Stimulated activated CD4-positive, alpha-beta T cell treated with anti-CD3 and anti-CD28 coated beads, Interleukin-4, amount 100 ng/mL, for 48 hours (primary cell): ENCODE results near the gene EIPR1.
"Not testable (repeated sequence)": the region's sequence is repeated elsewhere in the genome, so short reads cannot be mapped to it uniquely, and the experiment has no call there.

Experiments used
- DNase-seq, 2 donors: peaks; one replicate each; pipeline ENCODE4 v3.0.0-alpha.2; 2020; ENCODE audit warnings: low read depth in 2 of 2

The EIPR1 gene

GRCh38 chr2:3403587-3404334 lies 26.1 kb upstream of the EIPR1 start:
- no peak for DNase-seq

DNA sequence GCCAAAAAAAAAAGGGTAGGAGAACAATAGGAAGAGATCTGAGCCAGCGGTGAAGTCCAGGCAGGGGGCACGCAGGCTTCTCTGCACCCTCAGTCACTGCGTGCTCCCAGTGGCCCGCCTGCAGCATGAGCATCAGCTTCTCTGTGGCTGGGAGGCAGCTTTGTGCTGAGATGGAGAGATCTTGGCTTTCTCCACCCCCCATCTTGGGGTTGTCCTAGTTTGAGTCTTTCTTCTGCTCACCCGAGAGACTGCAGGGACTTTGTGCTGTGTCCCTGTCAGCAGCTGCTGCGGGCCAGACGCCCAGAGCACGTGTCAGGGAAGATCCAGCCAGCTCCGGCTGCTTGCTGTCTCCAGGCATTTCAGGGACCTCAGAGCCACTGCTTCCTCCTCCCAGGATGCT lies 22.2 kb upstream of the EIPR1 start:
- DNase-seq, result no peak

DNA sequence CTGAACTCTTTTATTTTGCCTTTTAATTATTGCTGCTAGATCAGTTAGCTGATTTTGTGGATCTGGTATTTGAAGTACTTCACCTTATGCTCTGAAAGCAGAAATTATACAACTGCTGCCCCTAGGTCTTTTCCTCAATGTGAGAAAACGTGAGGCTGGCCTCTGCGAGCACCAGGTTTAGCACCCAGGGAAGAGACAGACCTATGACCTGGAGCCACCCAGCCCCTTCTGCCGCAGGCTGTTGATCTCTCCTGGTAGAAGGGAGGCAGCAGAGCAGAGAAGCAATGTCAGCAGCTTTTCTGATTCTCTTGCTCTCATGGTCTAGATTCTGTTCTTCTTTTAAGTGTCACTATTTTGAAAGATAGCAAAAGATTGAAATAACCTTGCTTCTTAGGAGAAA lies 21.8 kb upstream of the EIPR1 start:
- no peak for DNase-seq

GRCh38 chr2:3398857-3399256 lies 21.2 kb upstream of the EIPR1 start:
- no peak for DNase-seq

DNA sequence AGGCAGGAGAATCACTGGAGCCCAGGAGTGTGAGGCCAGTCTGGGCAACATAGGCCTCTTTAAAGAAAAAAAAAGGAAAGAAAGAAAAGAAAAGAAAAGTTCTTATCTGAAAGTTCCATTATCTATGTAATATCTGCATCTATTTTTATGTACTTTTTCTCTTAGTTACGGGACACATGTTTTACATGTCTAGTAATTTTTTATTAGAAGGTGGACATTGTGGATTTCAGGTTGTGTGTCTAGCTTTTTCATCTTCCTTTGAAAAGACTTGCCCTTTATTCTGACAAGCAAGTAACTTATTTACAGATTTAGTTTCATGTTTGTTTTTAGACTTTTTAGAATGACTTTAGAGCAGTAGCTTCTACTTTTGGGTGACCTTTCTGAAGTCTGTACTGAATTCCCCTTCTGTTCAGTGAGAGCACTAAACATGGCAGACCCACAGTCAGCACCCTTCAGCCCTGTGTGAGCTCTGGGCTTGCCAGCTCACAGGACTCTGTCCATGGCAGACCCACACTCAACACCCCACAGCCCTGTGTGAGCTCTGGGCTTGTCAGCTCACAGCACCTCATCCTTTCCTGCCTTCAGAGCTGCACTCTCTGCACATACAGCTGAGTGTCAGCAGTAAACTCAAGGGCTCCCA lies 19.4 kb upstream of the EIPR1 start:
- DNase-seq, result no peak

- no peak for DNase-seq
Measured at GRCh38 chr2:3392216-3392615, 14.6 kb upstream of the EIPR1 start.

- no peak for DNase-seq
Measured at GRCh38 chr2:3390041-3390440, 12.4 kb upstream of the EIPR1 start.

DNA sequence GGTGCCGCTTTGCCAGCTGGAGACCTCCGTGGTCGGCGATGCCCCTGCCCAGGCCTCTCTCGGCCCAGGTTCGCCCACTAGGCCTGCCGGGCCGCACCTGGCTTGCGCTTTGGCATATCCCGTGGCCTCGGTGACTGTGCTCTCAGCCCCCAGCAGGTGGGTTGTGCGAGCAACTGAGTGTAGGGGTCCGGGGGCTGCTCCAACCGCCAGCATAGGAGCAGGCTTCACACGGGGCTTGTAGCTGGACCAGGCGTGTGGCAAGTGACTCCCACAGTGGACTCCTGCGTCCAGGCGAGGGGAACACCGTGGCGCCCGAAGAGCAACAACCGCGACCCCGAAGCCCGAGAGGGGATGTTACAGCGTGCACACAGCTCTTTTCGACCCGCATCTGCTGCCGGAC lies 11.6 kb upstream of the EIPR1 start:
- DNase-seq, result no peak

- no peak for DNase-seq
Measured at GRCh38 chr2:3388412-3388738, 10.8 kb upstream of the EIPR1 start.

DNA sequence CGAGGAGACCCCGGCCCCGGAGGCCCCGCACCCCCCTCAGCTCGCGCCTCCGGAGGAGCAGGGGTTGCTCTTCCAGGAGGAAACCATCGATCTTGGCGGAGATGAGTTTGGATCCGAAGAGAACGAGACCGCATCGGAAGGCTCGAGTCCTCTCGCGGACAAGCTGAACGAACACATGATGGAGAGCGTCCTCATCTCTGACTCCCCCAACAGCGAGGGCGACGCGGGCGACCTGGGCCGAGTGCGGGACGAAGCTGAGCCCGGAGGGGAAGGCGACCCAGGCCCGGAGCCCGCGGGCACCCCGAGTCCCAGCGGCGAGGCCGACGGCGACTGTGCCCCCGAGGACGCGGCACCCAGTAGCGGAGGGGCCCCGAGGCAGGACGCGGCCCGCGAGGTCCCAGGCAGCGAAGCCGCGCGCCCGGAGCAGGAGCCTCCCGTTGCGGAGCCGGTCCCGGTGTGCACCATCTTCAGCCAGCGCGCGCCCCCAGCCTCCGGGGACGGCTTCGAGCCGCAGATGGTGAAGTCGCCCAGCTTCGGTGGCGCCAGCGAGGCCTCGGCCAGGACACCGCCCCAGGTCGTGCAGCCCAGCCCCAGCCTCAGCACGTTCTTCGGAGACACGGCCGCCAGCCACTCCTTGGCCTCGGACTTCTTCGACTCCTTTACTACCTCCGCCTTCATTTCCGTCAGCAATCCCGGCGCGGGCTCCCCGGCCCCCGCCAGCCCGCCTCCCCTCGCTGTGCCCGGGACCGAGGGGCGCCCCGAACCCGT lies 10.2 kb upstream of the EIPR1 start:
- DNase-seq, result no peak

DNA sequence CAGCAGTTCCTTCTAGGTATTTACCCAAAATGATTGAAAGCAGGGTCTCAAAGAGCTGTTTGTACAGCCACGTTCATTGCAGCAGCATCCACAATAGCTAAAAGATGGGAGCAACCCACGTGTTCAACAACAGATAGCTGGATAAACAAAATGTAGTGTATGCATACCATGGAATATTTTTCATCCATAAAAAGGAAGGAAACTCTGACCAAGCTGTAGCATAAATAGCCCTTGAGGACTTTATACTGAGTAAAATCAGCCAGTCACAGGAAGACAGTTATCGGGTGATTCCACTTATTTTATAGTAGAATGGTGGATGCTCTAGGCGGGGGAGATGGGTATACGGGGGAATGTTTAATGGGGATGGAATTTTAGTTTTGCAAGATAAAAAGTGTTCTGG lies 9.4 kb upstream of the EIPR1 start:
- DNase-seq, result no peak

GRCh38 chr2:3386448-3386958 lies 8.9 kb upstream of the EIPR1 start:
- no peak for DNase-seq

DNA sequence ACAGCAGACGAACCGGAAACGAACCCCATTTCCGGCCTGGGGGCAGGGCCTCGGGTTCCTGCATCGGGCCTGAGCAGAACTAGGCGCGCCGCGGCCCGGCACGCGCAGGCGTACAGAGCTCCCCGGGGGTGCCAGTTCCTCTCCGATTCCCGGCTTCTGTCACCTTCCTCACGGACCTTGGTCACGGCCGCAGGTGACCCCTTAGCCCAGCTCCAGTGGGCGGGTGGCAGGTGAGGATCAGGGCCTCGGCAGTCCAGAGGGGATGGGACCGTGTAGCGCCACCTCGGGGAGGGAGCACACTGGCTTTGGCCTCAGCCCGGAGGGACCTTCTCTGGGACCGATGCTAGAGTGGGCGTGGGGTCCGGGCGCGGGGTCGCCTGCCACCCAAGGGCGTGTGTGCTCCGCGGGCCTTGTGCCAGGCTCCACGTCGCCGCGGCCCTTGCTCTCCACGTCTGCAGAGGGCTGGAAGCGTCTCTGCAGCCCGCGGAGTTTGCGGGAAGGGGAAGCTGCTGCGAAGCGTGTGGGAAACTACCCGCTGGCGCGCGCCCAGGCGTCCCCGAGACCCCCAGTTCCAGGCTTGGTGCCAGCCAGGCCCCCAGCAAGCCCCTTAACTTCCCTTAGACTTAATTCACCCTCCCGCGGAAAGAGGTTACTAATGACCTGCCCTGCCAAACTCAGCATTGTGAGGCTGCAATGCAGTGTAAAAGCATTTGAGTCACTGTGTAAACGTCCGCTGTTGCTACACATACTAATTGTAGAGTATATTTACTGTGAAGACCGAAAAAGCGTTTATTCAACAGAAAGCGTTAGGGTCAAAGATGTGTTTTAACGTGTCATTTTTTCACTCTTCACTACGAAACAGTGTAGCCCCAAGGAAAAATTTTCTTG lies 2.3 kb upstream of the EIPR1 start, which contains the start of gene TRAPPC12:
TRAPPC12 (plus strand) TSS at position 48 of the 888 bp plus-strand sequence. CDS start 7,930 bp downstream, outside the sequence.
- DNase-seq, result peak; percentile 87 to 93

DNA sequence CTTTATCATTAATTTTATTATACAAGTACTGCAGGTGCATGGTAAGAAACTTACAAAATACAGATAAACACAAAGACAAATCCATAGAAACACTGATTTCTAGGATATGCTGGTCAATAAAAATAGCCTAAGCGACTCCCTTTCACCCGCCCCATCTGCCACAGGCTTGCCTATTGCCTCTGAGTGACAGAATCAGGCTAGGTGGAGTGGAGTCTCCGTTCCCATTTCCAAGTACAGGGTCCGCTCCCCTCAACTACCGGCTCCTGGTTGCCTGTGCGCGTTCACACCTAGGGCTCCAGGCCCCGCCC lies 1.7 kb upstream of the EIPR1 start:
- no peak for DNase-seq

DNA sequence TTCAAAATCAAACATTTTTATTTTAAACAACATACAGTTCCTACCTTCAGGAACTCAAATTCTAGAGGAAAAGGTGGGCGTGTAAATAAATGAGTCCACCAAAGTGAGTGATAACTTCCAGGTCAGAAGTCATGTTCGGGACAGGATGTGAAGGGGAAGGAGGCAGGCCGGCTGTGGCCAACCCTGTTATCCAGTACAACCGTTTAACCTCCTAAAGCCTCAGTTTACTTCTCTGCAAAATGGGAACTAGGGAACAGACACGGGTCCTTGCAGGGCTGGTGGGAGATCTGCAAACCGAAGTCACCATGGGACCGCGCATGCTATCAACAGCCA lies 373 bp downstream of the EIPR1 start:
- no peak for DNase-seq

GRCh38 chr2:3376821-3377220 lies 797 bp downstream of the EIPR1 start:
- no peak for DNase-seq

DNA sequence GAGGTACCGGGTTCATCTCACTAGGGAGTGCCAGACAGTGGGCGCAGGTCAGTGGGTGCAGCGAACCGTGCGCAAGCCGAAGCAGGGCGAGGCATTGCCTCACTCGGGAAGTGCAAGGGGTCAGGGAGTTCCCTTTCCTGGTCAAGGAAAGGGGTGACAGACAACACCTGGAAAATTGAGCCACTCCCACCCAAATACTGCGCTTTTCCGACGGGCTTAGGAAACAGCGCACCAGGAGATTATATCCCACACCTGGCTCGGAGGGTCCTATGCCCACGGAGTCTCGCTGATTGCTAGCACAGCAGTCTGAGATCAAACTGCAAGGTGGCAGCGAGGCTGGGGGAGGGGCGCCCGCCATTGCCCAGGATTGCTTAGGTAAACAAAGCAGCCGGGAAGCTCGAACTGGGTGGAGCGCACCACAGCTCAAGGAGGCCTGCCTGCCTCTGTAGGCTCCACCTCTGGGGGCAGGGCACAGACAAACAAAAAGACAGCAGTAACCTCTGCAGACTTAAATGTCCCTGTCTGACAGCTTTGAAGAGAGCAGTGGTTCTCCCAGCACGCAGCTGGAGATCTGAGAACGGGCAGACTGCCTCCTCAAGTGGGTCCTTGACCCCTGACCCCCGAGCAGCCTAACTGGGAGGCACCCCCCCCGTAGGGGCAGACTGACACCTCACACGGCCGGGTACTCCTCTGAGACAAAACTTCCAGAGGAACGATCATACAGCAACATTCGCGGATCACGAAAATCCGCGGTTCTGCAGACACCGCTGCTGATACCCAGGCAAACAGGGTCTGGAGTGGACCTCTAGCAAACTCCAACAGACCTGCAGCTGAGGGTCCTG lies 8.1 kb downstream of the EIPR1 start:
- not testable (repeated sequence) for DNase-seq

GRCh38 chr2:3368261-3368722 lies 9.3 kb downstream of the EIPR1 start:
- no peak for DNase-seq

DNA sequence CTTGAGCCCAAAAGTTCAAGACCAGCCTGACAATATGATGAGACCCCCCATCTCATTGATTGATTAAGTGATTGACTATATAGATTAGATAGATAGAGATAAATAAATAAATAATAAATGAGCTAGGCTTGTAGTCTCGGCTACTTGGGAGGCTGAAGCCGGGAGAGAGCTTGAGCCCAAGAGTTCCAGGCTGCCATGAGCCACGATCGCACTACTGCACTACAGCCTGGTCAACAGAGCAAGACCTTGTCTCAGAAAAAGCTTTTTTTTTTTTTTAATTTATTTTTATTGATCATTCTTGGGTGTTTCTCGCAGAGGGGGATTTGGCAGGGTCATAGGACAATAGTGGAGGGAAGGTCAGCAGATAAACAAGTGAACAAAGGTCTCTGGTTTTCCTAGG lies 12.4 kb downstream of the EIPR1 start:
- no peak for DNase-seq

GRCh38 chr2:3361518-3362389 lies 15.9 kb downstream of the EIPR1 start:
- no peak for DNase-seq
